GM18867 (cell line): Measurements from ENCODE around the gene CYSLTR1.
"Not testable (repeated sequence)": the region's sequence is repeated elsewhere in the genome, so short reads cannot be mapped to it uniquely, and the experiment has no call there.

ENCODE experiments used
- ATAC-seq: cut with Tn5 transposase; IDR thresholded peaks from one replicate; pipeline ENCODE4 v1.9.1; 2021; ENCODE audit warnings: mild to moderate bottlenecking, moderate library complexity; ENCODE audit not compliant: unreplicated experiment

Gene CYSLTR1

DNA sequence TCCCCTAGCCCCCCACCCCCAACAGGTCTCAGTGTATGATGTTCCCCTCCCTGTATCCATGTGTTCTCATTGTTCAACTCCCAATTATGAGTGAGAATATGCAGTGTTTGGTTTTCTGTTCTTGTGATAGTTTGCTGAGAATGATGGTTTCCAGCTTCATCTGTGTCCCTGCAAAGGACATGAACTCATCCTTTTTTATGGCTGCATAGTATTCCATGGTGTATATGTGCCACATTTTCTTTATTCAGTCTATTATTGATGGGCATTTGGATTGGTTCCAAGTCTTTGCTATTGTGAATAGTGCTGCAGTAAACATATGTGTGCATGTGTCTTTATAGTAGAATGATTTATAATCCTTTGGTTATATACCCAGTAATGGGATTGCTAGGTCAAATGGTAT lies 101.4 kb downstream of the CYSLTR1 start:
- ATAC-seq = not testable (repeated sequence)
